ENCODE measurements around the gene CC2D2B. TPM values are rescaled to one million over a fixed set of nuclear protein-coding genes. Genes with fewer than 3 reads are reported as not detected.
A peak's percentile ranks its signal among the peaks of the same experiment; 100 is the strongest.

CC2D2B gene
- total and polyA plus RNA-seq, 2 experiments from 2014 or later, result 0.24 to 0.92 TPM

DNA sequence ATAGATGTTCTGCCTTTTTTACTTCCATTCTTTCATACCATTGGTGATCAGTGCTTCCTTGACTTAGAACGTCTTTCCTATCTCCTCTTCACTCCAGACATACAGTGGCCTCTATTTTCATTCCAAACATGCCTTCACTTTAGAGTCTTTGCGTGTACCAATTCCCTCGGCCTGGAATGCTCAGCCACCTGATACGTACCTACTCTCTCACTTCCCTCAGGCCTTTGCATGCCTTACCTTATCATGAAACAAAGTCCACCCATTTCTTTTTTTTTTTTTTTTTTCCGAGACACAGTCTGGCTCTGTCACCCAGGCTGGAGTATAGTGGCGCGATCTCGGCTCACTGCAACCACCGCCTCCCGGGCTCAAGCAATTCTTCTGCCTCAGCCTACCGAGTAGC is 133.4 kb downstream of the CC2D2B start:
- H3K9me2 ChIP-seq (ENCODE audit: insufficient read depth), result no peaks in the 10 kb centered on the region
- peaks cover 17% of the 10 kb centered on the region for H3K4me1 Mint-ChIP-seq

DNA sequence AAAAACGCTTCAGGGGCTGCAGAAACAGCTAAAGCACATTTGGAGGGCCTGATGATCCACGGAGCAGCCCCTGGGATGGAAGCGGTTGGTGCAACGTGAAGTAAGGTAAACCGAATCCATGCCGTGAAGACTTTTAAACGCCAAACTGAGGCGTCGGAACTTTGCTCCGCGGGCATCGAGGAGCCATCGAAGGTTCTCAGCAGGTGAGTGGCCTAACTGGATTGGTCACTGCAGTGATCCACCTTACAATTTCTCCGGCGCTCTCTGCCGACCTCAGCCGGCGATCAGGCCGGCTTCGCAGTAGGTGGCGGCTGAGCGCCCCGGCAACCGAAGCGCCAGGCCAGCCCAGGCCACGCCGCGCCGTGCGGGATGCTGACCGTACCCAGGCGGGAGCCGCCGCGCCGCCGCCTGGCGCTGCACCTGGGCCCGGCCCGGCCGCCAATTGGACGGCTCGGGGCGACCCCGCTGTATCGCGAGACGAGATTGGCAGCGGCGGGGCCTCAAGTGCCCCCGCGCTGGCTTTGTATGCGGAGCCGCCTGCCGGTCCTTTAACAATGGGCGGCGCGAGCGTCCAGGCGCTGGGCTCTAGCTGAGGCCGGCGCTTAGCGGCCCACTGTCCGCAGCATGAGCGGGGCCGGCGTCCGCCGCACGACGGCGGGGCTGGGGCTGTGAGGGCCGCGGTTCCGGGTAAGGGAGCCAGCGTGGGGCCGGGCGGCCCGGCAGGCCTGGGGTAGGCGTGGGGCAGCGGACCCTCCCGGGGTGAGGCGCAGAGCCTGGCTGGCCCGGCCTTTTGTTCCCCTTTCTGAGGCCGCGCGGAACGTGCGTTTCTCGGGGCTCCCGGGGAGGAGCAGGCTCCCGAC is 135.5 kb downstream of the CC2D2B start, which contains the start of gene CCNJ:
TSS of gene CCNJ (plus strand) at position 551 of the 860 bp plus-strand sequence. CDS start 811 bp downstream, outside the sequence.
- Histone ChIP-seq H3F3A (replicated peaks; ENCODE audit: low read depth) (no peaks in the 10 kb centered on the region), H4K20me1 (replicated peaks; ENCODE audit: insufficient read depth) (peaks cover 12% of the 10 kb centered on the region; the same call in 1 of the 2 replicates), H3K79me2 (replicated peaks; ENCODE audit: insufficient read depth) (peaks cover 45% of the 10 kb centered on the region), H3K4me3 (peak within 1 kb of the TSS; percentile 72), H3K9me2 (ENCODE audit: insufficient read depth) (no peaks in the 10 kb centered on the region), H3K27me3 (ENCODE audit: insufficient read depth) (peaks cover 13% of the 10 kb centered on the region), H3K4me2 (peak within 1 kb of the TSS; percentile 91), H3K36me3 (ENCODE audit: insufficient read depth) (peaks cover 8% of the 10 kb centered on the region; the same call in 1 of the 2 replicates), H3K27ac (ENCODE audit: low read depth) (no peak within 1 kb of the TSS), H3K4me1 (ENCODE audit: insufficient read depth) (0 out of 2 replicates have a peak, but pooled peaks cover 13% of the 10 kb centered on the region), H2AFZ (peak within 1 kb of the TSS; percentile 93)
- Mint-ChIP-seq H3K27me3 (ENCODE audit: insufficient read depth, low read depth, poor library complexity) (peaks cover 3% of the 10 kb centered on the region), H3K27ac (peak within 1 kb of the TSS; percentile 49), H3K9me3 (peaks cover 4% of the 10 kb centered on the region; the same call in 2 of the 3 replicates), H3K4me1 (peaks cover 25% of the 10 kb centered on the region), H3K36me3 (ENCODE audit: low read depth) (peaks cover 29% of the 10 kb centered on the region), H3K4me3 (peak within 1 kb of the TSS; percentile 89)
- peak; percentile 81 for TF ChIP-seq POLR2AphosphoS5 (IDR thresholded peaks at IDR 0.05; ENCODE audit: low read depth)
- TF ChIP-seq, protein P1, sequence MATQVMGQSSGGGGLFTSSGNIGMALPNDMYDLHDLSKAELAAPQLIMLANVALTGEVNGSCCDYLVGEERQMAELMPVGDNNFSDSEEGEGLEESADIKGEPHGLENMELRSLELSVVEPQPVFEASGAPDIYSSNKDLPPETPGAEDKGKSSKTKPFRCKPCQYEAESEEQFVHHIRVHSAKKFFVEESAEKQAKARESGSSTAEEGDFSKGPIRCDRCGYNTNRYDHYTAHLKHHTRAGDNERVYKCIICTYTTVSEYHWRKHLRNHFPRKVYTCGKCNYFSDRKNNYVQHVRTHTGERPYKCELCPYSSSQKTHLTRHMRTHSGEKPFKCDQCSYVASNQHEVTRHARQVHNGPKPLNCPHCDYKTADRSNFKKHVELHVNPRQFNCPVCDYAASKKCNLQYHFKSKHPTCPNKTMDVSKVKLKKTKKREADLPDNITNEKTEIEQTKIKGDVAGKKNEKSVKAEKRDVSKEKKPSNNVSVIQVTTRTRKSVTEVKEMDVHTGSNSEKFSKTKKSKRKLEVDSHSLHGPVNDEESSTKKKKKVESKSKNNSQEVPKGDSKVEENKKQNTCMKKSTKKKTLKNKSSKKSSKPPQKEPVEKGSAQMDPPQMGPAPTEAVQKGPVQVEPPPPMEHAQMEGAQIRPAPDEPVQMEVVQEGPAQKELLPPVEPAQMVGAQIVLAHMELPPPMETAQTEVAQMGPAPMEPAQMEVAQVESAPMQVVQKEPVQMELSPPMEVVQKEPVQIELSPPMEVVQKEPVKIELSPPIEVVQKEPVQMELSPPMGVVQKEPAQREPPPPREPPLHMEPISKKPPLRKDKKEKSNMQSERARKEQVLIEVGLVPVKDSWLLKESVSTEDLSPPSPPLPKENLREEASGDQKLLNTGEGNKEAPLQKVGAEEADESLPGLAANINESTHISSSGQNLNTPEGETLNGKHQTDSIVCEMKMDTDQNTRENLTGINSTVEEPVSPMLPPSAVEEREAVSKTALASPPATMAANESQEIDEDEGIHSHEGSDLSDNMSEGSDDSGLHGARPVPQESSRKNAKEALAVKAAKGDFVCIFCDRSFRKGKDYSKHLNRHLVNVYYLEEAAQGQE (IDR thresholded peaks at IDR 0.05; ENCODE audit: unreplicated experiment), result no peak
- ATAC-seq (peak; percentile 92), DNase-seq (ENCODE audit: low spot score) (peak; percentile 96)

More for the DNA sequence above, 133.4 kb downstream of the CC2D2B start:
- H3K27me3 ChIP-seq (ENCODE audit: insufficient read depth), result peaks cover 13% of the 10 kb centered on the region
- DNase-seq (ENCODE audit: low spot score) (no peak), ATAC-seq (no peak)
- no peak overlapping the region for H3K4me2 ChIP-seq
- Mint-ChIP-seq H3K27me3 (ENCODE audit: insufficient read depth, low read depth, poor library complexity) (peaks cover 3% of the 10 kb centered on the region), H3K4me3 (no peak overlapping the region), H3K27ac (no peak overlapping the region), H3K9me3 (peaks cover 4% of the 10 kb centered on the region; the same call in 2 of the 3 replicates), H3K36me3 (ENCODE audit: low read depth) (peaks cover 8% of the 10 kb centered on the region)
- H3K27ac ChIP-seq (ENCODE audit: low read depth), result no peak overlapping the region
- H2AFZ ChIP-seq, result no peak overlapping the region
- H3F3A ChIP-seq (replicated peaks; ENCODE audit: low read depth), result no peaks in the 10 kb centered on the region
- H3K79me2 ChIP-seq (replicated peaks; ENCODE audit: insufficient read depth), result peaks cover 23% of the 10 kb centered on the region
- H3K36me3 ChIP-seq (ENCODE audit: insufficient read depth), result no peaks in the 10 kb centered on the region
- 0 out of 2 replicates have a peak, but pooled peaks cover 4% of the 10 kb centered on the region for H4K20me1 ChIP-seq (replicated peaks; ENCODE audit: insufficient read depth)
- no peak overlapping the region for H3K4me3 ChIP-seq
- H3K4me1 ChIP-seq (ENCODE audit: insufficient read depth), result 0 out of 2 replicates have a peak, but pooled peaks cover 13% of the 10 kb centered on the region
- no peak for TF ChIP-seq JUNB (IDR thresholded peaks at IDR 0.05; ENCODE audit: unreplicated experiment)
- TF ChIP-seq STAT1 (IDR thresholded peaks at IDR 0.05; ENCODE audit: unreplicated experiment), result no peak
- TF ChIP-seq EZH2 (IDR thresholded peaks at IDR 0.05; ENCODE audit: low read depth, unreplicated experiment), result no peak
- no peak for TF ChIP-seq CREB1 (CRISPR knock-in tag; IDR thresholded peaks at IDR 0.05; ENCODE audit: low read depth)

All from GM23338 (cell line).